Cerebellar cortex (tissue), 1 donor: ENCODE results near the gene TMEM115.

Experiments used
- DNase-seq: peaks from one replicate; pipeline ENCODE4 v3.0.0-alpha.2; 2015; ENCODE audit warnings: low spot score

The TMEM115 gene

DNA sequence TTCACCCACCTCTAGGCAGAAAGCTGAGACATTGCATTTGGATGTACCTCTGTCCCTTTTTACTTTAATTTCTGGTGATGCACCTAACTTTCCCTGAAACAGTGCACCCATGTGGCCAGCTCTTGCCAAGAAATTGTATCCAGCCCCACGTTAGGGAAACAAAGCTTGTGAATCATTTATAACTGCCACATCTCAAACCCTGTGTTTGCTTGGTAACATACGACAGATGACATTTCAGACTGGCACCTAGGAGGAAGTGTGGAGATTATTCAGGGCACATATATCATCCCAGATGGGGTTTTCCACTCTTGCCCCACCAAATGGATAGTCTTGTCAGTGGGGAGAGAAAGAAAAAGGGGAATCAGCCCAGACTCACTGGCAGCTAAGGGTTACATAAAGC, 6.5 kb downstream of the TMEM115 start:
- peak; percentile 31 for DNase-seq

DNA sequence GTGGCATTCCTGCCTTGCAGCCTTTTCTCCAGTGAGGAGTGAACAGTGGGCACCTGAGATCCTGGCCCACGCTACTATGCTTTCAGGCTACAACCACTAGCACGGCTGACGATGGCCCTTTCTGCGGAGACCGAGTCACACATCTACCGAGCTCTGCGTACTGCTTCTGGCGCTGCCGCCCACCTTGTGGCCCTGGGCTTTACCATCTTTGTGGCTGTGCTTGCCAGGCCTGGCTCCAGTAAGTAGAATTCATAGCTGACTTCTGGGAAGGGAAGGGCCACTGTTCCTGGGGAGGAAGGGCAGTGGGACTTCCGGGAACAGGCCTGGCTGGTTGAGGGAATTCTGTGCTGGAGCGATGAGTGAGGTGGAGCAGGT, 8.0 kb downstream of the TMEM115 start:
- no peak for DNase-seq

DNA sequence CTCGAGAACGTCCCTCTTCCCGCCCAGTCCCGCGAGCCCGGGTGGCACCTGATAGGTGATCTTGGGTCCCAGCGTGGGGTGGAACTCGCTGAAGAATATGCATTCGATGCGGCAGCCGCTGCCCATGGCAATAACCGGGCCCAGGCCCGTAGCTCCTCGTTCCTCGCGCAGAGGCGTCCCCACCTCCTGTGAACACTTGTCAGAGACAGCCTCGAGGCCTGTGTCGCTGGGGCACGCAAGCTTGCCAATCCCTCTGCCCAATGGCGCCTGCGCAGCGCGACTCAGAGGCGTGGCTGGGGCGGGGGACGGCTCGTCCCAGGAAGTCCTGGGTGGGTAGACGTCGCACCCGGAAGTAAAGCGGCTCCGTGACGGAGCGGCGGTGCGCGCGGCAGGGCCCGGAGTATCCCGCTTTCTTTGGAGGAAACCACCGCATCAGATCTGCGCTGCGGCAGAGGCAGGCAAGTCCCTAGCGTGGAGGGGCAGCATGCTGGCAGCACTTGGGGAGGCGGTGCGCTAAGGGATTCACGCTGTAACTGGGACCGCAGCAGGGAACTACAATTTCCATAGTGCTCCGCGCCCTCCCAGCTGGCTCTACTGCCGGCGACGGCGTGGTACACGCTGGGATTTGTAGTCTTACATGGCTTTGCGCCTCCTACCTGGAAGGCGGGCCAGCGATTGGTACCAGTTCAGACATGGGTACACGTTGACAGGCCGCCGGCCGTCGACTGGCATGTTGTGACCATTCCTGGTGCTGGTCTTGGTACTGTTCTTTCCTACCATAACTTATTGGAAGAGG, 8.6 kb downstream of the TMEM115 start, which contains the start of the genes CYB561D2 and NPRL2:
Gene CYB561D2 (plus strand): TSS at position 336 of the 796 bp plus-strand sequence. CDS start 572 bp downstream, outside the sequence.
Gene NPRL2 (minus strand): TSS at position 249 of the 796 bp plus-strand sequence. CDS start 123 bp downstream, at position 126.
- DNase-seq, result peak; percentile 96

DNA sequence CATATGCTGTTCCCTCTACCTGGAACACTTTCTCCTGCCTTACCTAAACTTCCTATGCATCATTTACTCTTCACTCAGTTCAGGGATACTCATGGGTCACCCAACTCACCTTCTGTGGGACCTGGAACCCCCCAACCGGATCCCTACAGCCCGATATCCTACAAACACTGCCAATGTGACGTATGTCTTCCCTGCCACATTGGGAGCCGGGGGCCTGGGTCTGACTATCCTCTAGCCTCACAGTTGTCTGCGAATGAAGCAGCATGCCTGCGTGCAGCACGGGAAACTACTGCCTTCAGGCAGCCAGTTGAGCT, 9.2 kb downstream of the TMEM115 start:
- DNase-seq, result no peak

DNA sequence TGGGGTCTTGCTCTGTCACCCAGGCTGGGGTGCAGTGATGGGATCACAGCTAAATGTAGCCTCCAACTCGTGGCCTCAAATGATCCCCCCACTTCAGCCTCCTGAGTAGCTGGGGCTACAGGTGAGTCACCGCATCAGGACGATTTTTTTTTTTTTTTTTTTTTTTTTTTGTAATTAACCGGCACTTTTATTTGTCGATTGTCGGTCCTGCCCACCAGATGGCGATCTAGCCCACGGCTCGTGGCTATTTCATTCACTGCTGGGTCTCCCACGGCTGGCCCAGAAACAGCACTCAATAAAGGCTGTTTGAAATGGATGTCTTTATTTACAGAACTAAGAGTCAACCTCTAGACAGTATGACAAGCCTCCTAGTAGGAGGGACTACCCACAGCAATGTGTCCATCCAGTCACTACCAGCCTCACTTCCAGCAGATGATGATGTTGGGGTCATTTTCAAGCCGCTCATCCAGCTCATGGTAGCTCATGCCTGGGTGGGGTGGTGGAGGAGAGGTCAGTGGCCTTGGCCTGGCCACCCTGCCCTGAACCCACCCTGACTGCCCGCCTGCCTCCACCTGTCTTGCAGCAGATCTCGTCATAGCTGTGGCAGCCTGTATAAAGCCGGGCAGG, 12.0 kb downstream of the TMEM115 start:
- peak; percentile 85 for DNase-seq

DNA sequence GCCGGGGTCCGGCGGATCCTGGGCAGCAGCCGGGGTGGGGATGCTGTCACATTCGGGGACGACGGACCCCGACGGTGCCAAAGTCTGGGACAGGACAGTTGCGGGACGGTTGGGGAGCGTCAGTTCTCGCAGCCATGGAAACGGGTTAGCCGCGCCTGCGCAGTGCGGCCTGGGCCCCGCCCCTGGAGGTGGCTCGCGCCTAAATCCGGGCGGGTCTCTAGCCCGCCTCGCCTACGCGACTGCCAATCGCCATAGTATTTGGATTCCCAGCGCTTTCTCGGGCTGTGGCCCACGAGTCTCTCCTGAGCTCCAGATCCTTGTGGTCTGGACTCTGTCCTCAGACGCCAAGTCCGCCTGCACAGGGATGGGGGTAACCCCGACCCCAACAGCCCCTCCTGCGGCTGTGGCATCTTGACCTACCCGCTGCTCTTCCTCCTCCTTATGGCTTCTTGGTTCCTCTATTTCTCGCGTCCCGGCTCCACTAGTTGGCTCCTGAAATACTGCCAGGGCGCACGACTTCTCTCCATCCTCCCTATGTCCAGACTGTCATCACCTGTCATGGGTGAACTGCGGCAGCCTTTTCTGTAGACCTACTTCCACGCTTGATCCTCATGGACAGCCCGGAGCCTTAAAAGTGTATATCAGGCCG, 13.6 kb downstream of the TMEM115 start, which contains the start of gene ZMYND10:
Gene ZMYND10 (minus strand): TSS at position 147 of the 649 bp plus-strand sequence. CDS start 153 bp downstream, outside the sequence.
- no peak for DNase-seq

DNA sequence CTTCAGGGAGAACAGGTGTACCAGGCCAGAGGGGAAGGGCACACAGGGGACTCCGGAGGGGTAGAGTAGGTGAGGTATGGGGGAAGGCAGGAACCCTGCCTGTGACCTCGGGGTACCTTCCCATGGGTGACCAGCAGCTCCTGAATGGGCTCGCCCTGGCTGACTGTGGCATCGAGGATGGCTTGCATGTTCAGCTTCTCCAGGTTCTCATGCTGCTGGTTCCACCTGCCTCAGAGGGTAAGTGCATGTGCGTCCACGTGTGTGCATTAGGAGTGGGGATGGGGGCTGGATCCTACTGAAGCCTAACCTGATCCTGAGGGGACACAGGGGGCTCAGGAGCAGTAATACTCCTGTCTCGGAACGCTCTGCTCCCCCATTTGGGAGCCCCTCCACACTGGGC, 14.3 kb downstream of the TMEM115 start:
- no peak for DNase-seq

DNA sequence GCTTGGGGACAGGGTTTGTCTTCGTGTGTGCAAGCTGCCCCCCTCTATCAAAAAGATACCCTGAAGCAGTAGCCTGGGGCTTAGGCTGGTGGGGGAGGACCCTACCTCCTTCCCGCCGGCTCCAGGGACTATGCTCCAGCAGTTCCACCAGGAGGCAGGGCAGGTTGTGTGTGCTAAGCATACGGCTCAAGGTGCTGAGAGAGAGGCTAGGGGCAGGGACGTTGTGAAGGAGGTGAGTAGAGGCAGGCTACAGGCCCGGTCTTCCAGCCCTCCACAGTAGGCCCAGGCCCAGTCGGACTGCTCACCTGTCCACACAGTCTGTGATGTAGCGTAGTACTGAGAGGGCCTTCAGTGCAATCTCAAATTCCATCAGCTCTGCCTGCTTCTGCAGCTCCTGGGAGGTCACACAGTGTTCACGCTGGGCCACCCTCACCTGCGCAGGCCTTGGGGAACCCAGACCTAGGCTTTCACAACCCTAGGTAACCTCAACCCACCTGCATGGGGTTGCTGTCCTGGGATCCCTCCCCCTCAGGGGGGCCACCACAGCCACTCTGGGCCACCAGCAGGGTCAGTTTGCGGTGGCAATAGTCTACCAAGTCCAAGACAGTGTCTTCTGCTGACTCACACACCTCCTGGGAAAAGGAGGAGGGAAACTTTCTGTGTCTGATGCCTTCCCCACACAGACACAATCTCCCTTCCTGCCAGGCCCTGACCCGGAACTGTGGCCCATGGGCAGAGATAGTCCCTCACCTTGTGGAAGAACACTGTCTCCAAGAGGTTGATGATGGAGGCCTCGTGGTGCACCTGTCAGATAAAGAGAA, 16.3 kb downstream of the TMEM115 start:
- no peak for DNase-seq

DNA sequence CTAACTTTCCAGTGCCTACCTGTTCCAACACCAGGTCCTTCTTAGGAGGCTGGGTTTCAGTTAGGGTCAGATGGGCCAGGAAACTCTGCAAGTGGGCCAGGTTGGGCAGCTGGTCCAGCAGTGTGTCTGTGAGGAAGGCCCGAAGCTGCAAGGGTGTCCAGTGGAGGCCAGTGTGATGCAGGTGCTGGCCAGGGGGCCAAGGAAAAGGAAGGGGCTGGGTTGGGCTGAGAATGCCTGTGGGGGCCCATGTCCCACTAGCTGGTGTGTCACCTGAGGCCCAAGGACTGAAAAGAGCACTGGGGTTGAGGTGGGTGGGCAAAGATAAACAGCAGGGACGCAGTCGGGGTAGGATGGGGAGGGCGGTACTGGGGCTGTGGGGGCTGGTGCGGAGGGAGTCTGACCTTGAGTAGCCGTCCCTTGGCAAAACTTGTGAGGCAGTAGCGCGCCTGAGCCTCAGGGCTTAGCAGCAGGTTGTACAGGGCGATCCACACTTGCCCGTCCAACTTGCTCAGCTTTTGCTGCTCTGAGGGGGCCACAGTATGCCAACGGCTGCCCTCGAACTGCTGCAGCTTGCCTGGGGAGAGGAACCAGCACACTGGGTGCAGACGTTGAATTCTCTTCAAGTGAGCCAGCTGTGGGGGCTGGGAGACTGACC, 17.2 kb downstream of the TMEM115 start:
- no peak for DNase-seq

DNA sequence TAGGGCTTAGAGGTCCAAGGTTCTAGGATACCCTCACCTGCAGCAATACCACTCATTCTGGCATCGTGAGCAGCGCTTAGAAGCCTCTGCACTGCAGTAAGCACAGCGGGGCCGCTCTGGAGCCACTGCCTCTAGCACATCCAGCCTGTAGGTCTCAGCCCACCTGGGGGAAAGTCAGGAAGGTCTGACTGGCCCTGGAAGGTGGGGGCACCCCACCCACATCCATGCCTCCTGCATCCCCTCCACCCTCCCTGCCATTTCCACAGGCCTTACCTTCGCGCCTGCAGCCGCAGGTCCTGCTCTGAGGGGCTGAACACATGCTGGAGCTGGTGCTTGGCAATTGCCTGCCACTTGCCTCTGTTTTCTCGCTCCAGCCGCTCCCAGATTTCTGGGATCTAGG, 17.8 kb downstream of the TMEM115 start:
- DNase-seq, result no peak

DNA sequence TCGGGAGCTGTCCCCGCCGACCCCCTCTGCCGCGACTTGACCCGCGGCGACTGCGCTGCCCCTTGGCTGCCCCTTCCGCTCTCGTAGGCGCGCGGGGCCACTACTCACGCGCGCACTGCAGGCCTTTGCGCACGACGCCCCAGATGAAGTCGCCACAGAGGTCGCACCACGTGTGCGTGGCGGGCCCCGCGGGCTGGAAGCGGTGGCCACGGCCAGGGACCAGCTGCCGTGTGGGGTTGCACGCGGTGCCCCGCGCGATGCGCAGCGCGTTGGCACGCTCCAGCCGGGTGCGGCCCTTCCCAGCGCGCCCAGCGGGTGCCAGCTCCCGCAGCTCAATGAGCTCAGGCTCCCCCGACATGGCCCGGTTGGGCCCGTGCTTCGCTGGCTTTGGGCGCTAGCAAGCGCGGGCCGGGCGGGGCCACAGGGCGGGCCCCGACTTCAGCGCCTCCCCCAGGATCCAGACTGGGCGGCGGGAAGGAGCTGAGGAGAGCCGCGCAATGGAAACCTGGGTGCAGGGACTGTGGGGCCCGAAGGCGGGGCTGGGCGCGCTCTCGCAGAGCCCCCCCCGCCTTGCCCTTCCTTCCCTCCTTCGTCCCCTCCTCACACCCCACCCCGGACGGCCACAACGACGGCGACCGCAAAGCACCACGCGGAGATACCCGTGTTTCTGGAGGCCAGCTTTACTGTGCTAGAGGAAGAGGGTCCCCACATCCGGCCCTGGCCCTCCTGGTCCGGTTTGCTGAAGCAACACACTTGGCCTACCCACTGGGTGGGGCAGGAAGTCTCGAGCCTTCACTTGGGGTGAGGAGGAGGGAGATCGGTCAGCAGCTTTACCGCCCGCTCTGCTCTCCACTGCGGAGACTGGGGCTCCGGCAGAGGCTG, 18.6 kb downstream of the TMEM115 start, which contains the start of gene RASSF1:
Gene RASSF1 (minus strand): TSS at position 389 of the 882 bp plus-strand sequence. CDS start 31 bp downstream, at position 358.
- peak; percentile 31 for DNase-seq

DNA sequence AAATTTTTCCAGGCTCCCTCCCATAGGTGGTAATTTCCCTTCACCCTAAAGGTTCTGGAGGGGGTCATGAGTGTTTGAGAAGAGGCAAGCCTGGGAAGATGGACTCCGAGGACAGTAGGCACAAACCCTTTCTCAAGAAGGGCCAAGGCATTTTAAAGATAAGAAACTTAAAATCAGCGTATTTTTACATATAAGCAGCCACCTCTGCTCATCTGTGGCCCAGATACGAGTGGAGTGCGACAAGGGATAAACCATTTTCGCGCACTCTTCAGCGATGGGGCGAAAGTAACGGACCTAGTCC, 19.2 kb downstream of the TMEM115 start:
- DNase-seq, result no peak

DNA sequence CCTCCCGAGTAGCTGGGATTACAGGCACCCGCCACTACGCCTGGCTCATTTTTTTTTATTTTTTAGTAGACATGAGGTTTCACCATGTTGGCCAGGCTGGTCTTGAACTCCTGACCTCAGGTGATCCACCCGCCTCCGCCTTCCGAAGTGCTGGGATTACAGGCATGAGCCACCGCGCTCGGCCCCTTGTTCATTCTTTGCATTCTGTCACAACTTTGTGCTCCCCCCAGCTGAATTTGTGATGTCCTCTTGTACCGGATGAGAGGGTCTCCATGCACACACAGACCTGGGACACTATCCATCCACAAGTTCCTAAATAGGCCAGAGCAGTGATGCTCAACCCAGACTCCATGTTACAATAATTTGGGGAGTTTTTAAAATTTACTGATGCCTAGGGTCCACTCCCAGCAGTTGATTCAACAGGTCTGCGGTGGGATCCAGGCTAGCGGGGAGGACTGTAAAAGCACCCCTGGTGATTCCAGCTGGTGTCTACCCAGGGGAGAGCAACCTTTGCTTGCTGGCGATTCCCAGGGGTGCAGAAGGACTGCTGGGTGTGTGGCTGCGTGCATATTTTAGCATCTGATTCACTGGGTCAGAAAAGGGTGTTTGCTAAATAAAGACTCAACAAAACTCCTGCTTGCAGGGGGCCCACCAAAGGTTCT, 19.7 kb downstream of the TMEM115 start:
- no peak for DNase-seq

DNA sequence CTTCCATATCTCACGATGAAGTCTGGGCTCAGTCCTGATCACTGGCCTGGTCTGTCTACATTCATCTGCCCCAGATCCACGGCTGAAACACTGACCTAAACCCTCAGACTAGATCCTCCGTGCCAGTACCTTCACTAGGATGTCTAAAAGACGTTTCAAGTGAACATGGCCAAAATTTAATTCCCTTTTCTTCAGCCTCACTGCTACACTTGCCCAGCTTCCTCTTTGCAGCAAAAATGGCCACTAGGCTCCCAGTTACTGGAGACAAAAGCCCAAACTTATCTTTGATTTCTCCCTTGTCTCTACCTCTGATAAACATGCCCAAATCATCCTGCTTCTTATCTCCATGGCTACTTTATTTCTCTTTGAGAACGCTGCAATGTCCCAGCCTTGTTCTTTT, 20.4 kb downstream of the TMEM115 start:
- DNase-seq, result no peak

DNA sequence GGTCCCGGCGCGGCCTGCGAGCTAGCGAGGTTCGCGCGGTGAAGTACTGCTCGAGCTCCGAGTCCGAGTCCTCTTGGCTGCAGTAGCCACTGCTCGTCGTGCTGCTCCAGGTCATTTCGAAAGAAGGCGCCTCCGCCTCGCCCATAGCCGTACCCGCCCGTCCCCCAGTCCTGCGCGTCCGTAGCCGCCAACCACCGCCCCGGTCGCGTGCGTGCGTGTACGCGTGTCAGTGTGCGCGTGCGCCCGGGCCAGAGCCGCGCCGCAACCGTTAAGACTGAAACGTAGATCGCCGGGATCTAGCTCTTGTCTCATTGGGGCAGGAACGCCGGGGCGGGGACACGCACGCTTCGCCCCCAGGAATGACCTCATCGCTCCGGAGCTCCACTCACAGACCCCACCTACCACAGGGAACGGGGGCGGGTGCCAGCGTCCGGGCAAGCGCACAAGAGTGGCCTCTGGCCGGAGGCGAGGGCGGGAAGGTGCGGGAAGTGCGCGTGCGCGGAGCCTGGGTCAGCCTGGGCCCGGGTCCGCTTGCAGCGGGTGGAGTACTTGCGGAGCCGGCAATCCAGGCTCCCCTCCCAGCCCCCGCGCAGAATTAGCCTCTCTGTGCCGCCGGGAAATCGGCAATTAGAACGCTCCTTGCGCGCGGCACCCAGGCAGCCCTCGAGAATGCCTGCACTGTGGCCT, 22.0 kb downstream of the TMEM115 start:
- DNase-seq, result peak; percentile 99

DNA sequence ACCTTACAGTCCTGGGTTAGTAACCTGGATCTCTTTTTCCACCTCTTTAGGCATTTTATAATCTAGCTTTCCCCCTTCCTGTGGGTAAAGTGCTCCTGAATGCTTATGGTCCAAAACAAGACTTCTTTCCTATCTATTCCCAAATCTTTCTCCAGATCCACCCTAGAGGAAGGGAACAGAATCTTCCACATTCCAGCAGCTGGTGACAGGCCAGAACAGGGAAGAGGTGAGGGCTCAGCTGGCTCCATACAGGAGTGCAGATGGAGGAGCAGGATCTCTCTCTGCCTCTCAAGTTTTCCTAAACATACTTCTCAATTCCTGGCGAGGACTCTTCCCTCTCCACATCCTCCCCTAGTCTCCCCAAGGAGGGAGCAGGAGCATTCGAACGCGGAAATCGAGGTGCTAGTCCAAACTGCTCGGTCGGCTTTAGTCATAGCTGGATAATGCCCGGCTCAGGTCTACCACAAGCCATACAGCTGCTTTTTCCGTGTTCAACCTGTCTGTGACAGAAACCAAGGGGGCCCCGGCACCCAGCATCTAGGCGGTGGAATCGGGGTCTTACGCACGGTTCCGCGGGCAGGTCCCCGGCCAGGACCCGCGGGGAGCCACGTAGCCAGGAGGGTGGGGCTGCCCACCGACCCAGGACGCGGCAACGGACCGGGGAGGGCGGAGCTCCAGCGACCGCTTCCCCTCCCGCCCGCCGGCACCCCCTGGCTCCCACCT, 22.7 kb downstream of the TMEM115 start:
- DNase-seq, result no peak

DNA sequence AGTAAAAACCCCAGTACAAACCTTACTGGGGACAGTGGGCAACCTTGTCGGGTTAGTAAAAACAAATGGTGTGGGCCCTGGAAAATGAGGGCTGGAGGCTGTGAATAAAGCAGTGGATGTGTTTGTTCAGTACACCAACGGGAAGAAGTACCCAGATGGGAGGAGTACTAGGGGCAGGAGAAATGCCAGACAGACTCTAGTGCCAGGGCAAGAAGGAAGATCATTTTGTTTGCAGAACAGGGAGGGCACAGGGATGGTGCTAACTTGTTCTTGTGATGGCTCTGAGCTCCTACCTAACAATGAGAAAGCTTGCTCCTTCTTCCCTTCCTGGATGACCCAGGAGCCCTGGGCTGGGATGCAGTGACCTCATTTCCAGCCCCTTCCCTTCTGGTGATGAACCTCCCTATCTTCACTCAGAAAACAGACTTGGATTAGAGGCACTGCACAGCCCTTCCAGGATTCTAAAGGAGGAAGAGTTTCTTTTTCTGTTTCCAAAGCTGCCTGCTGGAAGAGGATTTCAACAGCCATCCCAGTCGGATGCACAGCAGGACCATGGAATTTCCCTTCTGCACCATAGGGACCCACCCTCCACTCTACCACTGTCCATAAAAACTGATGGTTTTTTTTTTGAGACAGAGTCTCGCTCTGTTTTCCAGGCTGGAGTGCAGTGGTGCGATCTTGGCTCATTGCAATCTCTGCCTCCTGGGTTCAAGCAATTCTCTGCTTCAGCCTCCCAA, 24.8 kb downstream of the TMEM115 start:
- no peak for DNase-seq

DNA sequence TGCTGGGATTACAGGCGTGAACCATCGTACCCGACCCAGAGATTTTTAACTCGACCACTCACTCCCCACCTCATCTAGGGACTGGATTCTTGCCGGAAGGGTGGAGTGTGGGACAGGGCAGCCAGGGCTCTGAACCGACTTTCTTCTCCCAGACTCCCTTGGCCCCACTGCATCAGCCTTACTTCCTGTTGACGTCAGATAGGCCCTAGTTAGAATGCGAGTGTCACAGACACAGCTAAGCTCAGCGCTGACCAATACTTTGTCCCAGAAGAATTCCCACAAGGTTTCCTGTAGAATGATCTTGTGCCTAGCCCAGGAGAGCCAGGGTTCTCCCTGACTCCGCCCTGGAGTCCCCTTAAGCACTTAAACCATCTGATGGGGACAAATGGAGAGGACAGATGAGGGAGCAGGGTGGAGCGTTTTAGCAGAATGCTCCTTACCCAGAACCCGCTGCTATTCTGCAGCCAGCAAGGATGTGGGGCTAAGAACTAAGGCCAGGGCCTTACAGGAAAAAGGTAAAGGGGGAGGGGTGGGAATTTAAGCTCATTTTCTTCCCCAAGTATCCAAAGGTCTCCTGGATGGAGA, 25.5 kb downstream of the TMEM115 start:
- no peak for DNase-seq
